PC-3 (cell line): ENCODE data around the gene UBFD1.

Source experiments
- EZH2phosphoT487 ChIP-seq: fragments of 300-600 bp; sonication (generic); IDR thresholded peaks from 2 replicates; pipeline ENCODE4 v1.6.1; 2018; ENCODE audit warnings: mild to moderate bottlenecking, antibody characterized with exemption, low read length, borderline replicate concordance
- TF ChIP-seq, protein P1 (sequence below): fragments of 300-600 bp; sonication (generic); conservative IDR thresholded peaks from 2 replicates; pipeline ENCODE4 v1.5.1; 2017; ENCODE audit warnings: antibody characterized with exemption, low read depth, mild to moderate bottlenecking, low read length

DNA sequence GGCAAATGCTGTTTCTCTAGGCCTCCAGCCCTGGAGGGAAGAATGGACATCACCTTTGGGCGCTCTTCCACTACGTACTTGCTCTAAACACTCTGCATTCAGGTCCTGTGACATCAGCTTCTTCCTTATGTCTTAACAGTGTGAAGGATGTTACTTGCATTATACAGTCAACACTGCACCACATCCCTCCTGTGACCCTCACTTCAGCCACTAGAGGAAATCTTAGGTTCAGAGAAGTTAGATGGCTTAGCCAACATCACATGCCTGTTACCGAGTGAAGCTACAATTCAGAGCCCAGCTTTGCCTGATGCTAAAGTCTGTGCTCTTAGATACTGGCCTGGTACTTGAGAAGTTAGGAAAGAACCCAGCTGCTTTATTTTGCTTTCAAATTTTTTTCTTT lies 18.3 kb downstream of the UBFD1 start:
- TF ChIP-seq, protein P1, sequence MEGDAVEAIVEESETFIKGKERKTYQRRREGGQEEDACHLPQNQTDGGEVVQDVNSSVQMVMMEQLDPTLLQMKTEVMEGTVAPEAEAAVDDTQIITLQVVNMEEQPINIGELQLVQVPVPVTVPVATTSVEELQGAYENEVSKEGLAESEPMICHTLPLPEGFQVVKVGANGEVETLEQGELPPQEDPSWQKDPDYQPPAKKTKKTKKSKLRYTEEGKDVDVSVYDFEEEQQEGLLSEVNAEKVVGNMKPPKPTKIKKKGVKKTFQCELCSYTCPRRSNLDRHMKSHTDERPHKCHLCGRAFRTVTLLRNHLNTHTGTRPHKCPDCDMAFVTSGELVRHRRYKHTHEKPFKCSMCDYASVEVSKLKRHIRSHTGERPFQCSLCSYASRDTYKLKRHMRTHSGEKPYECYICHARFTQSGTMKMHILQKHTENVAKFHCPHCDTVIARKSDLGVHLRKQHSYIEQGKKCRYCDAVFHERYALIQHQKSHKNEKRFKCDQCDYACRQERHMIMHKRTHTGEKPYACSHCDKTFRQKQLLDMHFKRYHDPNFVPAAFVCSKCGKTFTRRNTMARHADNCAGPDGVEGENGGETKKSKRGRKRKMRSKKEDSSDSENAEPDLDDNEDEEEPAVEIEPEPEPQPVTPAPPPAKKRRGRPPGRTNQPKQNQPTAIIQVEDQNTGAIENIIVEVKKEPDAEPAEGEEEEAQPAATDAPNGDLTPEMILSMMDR: no peak
- no peak for TF ChIP-seq EZH2phosphoT487
